Measurements from ENCODE around the gene CCR2.

The CCR2 gene

DNA sequence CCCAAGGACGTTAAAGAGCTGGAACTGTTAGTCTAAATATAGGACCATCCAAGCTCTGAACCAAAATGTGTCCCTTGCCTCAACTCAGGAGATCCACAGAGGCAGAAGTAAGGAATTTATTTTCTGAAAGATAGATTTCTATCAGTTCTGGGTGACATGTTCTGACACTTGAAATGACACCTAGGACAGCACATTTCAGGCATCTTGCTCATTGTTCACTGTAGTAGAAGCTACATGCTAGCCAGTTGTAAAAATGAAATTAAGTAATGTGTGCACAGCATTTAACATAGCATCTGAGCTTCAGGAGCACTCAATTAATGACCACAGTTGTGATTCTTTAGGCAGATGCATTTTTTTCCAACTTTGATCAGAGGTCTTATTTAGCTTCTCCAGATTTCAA is 567 bp downstream of the CCR2 start:
- TF ChIP-seq, protein P1, sequence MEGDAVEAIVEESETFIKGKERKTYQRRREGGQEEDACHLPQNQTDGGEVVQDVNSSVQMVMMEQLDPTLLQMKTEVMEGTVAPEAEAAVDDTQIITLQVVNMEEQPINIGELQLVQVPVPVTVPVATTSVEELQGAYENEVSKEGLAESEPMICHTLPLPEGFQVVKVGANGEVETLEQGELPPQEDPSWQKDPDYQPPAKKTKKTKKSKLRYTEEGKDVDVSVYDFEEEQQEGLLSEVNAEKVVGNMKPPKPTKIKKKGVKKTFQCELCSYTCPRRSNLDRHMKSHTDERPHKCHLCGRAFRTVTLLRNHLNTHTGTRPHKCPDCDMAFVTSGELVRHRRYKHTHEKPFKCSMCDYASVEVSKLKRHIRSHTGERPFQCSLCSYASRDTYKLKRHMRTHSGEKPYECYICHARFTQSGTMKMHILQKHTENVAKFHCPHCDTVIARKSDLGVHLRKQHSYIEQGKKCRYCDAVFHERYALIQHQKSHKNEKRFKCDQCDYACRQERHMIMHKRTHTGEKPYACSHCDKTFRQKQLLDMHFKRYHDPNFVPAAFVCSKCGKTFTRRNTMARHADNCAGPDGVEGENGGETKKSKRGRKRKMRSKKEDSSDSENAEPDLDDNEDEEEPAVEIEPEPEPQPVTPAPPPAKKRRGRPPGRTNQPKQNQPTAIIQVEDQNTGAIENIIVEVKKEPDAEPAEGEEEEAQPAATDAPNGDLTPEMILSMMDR (conservative IDR thresholded peaks at IDR 0.05; ENCODE audit: low read depth, low read length) = no peak
- H3K4me3 ChIP-seq (ENCODE audit: low read length) = no peak overlapping the region
- DNase-seq (ENCODE audit: low read depth) = no peak

- DNase-seq (ENCODE audit: low read depth) = no peak
- no peak overlapping the region for H3K4me3 ChIP-seq (ENCODE audit: low read length)
- TF ChIP-seq, protein P1 (conservative IDR thresholded peaks at IDR 0.05; ENCODE audit: low read depth, low read length) = no peak
Observed at GRCh38 chr3:46354984-46355383, 1.1 kb downstream of the CCR2 start.

DNA sequence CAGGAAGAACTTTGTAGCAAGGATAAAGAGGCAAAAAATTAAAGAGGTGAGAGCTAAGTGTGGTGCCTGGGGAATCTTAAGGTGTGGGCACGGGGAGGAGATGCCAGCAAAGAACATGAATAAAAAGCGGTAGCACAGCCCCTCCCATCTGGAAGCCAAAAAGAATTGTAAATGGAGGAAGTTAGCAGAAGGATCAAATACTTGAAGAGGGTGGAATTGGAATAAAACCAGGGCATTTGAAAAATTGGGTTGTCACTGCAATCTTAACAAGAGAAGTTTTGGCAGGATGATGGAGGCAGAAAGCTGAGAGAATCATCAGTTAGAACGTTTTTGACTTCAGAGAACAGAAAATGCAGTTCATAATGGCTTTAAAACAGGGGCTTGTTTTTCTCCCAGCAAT is 2.4 kb downstream of the CCR2 start:
- TF ChIP-seq, protein P1 (conservative IDR thresholded peaks at IDR 0.05; ENCODE audit: low read depth, low read length) = no peak
- no peak overlapping the region for H3K4me3 ChIP-seq (ENCODE audit: low read length)
- no peak for DNase-seq (ENCODE audit: low read depth)

GRCh38 chr3:46356909-46357308 is 3.0 kb downstream of the CCR2 start:
- DNase-seq (ENCODE audit: low read depth) = no peak
- no peak overlapping the region for H3K4me3 ChIP-seq (ENCODE audit: low read length)
- TF ChIP-seq, protein P1 (conservative IDR thresholded peaks at IDR 0.05; ENCODE audit: low read depth, low read length) = no peak

DNA sequence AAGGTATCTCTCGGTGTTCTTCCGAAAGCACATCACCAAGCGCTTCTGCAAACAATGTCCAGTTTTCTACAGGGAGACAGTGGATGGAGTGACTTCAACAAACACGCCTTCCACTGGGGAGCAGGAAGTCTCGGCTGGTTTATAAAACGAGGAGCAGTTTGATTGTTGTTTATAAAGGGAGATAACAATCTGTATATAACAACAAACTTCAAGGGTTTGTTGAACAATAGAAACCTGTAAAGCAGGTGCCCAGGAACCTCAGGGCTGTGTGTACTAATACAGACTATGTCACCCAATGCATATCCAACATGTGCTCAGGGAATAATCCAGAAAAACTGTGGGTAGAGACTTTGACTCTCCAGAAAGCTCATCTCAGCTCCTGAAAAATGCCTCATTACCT is 4.6 kb downstream of the CCR2 start:
- TF ChIP-seq, protein P1 (conservative IDR thresholded peaks at IDR 0.05; ENCODE audit: low read depth, low read length) = no peak
- no peak for DNase-seq (ENCODE audit: low read depth)
- H3K4me3 ChIP-seq (ENCODE audit: low read length) = no peak overlapping the region

GRCh38 chr3:46359733-46360493 is 6.0 kb downstream of the CCR2 start:
- TF ChIP-seq, protein P1 (conservative IDR thresholded peaks at IDR 0.05; ENCODE audit: low read depth, low read length) = no peak
- no peak overlapping the region for H3K4me3 ChIP-seq (ENCODE audit: low read length)
- DNase-seq (ENCODE audit: low read depth) = no peak

DNA sequence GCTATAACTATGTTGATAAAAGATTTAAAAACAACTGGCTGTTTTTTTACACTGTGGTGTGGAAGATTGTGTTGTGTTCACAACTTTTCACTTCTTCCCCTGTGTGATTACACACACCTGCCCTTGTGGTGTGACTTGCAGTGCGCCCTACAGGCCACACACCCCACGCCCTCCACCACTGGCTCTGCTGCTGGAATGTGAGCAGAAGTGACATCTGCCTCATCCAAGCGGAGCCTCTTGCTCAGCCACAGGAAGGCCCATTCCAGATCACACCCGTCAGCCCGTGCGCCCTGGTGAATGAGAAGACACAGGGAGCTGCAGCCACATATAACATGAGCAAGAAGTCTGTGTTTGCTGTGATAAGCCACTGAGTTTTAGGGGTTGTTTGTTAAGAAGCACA is 7.0 kb downstream of the CCR2 start:
- TF ChIP-seq, protein P1 (conservative IDR thresholded peaks at IDR 0.05; ENCODE audit: low read depth, low read length) = no peak
- no peak for DNase-seq (ENCODE audit: low read depth)
- no peak overlapping the region for H3K4me3 ChIP-seq (ENCODE audit: low read length)
